ENCODE results near the gene NPIPA5. TPM values are rescaled to one million over a fixed set of nuclear protein-coding genes. Genes with fewer than 3 reads are reported as not detected.
"Not testable (repeated sequence)": the region's sequence is repeated elsewhere in the genome, so short reads cannot be mapped to it uniquely, and the experiment has no call there.

Gene NPIPA5
- total and polyA plus RNA-seq, 2 of the 13 experiments (the other 11 are each of a cell fraction or from before 2014, with no cell fraction given), result 9.7 to 21.5 TPM

DNA sequence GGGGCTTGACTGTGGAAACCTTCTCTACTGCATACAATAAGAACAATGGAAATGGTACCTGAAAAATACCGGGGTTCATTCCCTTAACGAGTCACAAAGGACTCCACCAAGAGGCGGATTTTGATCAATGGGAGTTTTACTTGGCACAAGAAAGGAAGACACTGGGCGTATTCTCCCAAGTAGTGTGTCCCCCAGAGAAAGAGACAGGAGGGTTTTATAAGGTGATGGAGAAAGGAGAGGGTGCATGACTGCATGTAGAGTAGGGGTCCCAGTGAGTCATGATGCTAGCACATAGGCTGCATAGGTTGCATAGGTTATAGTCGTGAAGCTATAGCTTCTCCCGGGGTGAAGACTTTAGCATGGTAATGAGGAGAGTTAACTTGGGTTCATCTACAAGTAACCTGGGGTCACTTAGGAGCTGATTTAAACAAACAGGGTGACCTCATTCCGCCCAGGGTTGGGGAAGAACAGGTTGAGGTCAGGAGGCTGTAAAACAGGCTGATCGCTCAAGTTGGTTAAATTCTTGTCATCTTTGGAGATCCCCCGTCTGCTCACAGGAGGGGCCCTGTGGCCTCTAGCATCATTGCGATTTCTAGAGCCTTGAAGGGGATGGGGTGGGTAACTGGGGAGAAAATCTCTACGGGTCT is 19.0 kb upstream of the NPIPA5 start (continued):
- peak; percentile 60; the same call in 1 of the 2 replicates for TF ChIP-seq ZNF543 (CRISPR knock-in tag; IDR thresholded peaks at IDR 0.05)
- TF ChIP-seq, protein P1, sequence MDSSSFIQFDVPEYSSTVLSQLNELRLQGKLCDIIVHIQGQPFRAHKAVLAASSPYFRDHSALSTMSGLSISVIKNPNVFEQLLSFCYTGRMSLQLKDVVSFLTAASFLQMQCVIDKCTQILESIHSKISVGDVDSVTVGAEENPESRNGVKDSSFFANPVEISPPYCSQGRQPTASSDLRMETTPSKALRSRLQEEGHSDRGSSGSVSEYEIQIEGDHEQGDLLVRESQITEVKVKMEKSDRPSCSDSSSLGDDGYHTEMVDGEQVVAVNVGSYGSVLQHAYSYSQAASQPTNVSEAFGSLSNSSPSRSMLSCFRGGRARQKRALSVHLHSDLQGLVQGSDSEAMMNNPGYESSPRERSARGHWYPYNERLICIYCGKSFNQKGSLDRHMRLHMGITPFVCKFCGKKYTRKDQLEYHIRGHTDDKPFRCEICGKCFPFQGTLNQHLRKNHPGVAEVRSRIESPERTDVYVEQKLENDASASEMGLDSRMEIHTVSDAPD (CRISPR knock-in tag; IDR thresholded peaks at IDR 0.05), result 0 out of 2 replicates have a peak, but pooled peaks have one; percentile 20
- no peak for TF ChIP-seq ZNF740 (CRISPR knock-in tag; IDR thresholded peaks at IDR 0.05)
- no peak for TF ChIP-seq TAF1 (CRISPR knock-in tag; IDR thresholded peaks at IDR 0.05)
- 0 out of 2 replicates have a peak, but pooled peaks have one; percentile 35 for TF ChIP-seq KLF12 (CRISPR knock-in tag; IDR thresholded peaks at IDR 0.05; ENCODE audit: borderline replicate concordance)
- no peak for TF ChIP-seq BRD4 (CRISPR knock-in tag; IDR thresholded peaks at IDR 0.05)
- TF ChIP-seq ZSCAN25 (CRISPR knock-in tag; IDR thresholded peaks at IDR 0.05), result no peak
- no peak for TF ChIP-seq ZNF205 (CRISPR knock-in tag; IDR thresholded peaks at IDR 0.05)
- TF ChIP-seq TGIF2 (CRISPR knock-in tag; IDR thresholded peaks at IDR 0.05), result no peak
- TF ChIP-seq ZNF674 (CRISPR knock-in tag; IDR thresholded peaks at IDR 0.05; ENCODE audit: low read depth), result no peak
- no peak for TF ChIP-seq ZNF549 (CRISPR knock-in tag; IDR thresholded peaks at IDR 0.05)

DNA sequence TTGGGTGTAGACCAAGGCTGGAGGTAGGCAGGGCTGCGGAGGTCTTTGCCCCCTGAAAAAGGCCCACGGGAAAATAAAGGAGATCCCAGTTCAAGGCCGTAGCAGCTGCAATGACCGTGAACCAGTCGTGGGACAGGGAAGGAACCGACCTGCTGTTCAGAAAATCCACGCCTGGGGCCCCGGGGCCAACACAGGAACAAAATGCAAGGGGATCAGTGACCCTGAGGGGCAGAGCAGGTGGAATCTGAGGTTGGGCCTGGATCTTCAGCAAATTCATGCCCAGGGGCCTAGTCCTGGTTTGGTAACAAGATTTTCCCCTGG is 18.4 kb upstream of the NPIPA5 start:
- CTCF ChIA-PET (ENCODE audit: low intra/inter-chr PET ratio, low total read pairs); in situ Hi-C loops (cut with HindIII; ENCODE audit: extremely low pct_ligation_motif_present, low pct_unique_long_range_greater_than_20kb); intact Hi-C loops (cut with micrococcal nuclease; ENCODE audit: unreplicated experiment); FAIRE-seq; H3K36me3 ChIP-seq (replicated peaks in 1 of 2; ENCODE audit: control insufficient read depth in 1 of 2, insufficient read depth in 2 of 2, low read length in 2 of 2); DNase-seq (ENCODE audit: low spot score); H4K20me1 ChIP-seq (ENCODE audit: insufficient read depth, low read length); H2AFZ ChIP-seq (ENCODE audit: low read length); H3K9me3 ChIP-seq (ENCODE audit: low read length); H3K27me3 ChIP-seq (ENCODE audit: control insufficient read depth in 1 of 2, insufficient read depth in 2 of 2, low read length in 2 of 2); BruUV-seq (replicated peaks): not testable (repeated sequence)
- peak overlapping the region; percentile 84 for H3K9ac ChIP-seq (ENCODE audit: insufficient read depth, low read depth, low read length)
- peak overlapping the region; percentile 71 for H3K4me2 ChIP-seq (ENCODE audit: low read depth, low read length)
- peak overlapping the region; percentile 71 for H3K27ac ChIP-seq (ENCODE audit: extremely low read length, insufficient read depth, low read length)
- peaks cover 46% of the 10 kb centered on the region for H3K4me1 ChIP-seq (ENCODE audit: insufficient read depth, low read length)
- ATAC-seq, result peak; percentile 19
- WGBS (ENCODE audit: low lambda C conversion rate), result 0% methylated on average over 8 of the region's 8 CpGs
- H3K4me3 ChIP-seq (replicated peaks in 1 of 3; ENCODE audit: insufficient read depth in 1 of 3, low read depth in 2 of 3, low read length in 3 of 3), result peak overlapping the region; percentile 66 to 94 (median 84)
- peaks cover 34% of the 10 kb centered on the region for H3K79me2 ChIP-seq (ENCODE audit: insufficient read depth, low read length)
- POLR2A ChIA-PET, result interaction anchor here (1.8 kb wide), 1 partner anchor 8 kb away, joined by 8 read pairs; no protein-coding TSS in a partner anchor
- TF ChIP-seq, protein P2, sequence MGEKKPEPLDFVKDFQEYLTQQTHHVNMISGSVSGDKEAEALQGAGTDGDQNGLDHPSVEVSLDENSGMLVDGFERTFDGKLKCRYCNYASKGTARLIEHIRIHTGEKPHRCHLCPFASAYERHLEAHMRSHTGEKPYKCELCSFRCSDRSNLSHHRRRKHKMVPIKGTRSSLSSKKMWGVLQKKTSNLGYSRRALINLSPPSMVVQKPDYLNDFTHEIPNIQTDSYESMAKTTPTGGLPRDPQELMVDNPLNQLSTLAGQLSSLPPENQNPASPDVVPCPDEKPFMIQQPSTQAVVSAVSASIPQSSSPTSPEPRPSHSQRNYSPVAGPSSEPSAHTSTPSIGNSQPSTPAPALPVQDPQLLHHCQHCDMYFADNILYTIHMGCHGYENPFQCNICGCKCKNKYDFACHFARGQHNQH (CRISPR knock-in tag; IDR thresholded peaks at IDR 0.05), result 0 out of 2 replicates have a peak, but pooled peaks have one; percentile 50
- TF ChIP-seq ZNF335 (CRISPR knock-in tag; IDR thresholded peaks at IDR 0.05) (0 out of 2 replicates have a peak, but pooled peaks have one; percentile 28), HIVEP1 (CRISPR knock-in tag; IDR thresholded peaks at IDR 0.05) (peak; percentile 10; the same call in 1 of the 2 replicates), SP5 (CRISPR knock-in tag; IDR thresholded peaks at IDR 0.05; ENCODE audit: borderline replicate concordance, low read depth) (peak; percentile 51; the same call in 1 of the 2 replicates), ETV5 (CRISPR knock-in tag; IDR thresholded peaks at IDR 0.05; ENCODE audit: borderline replicate concordance) (0 out of 2 replicates have a peak, but pooled peaks have one; percentile 12), ZNF816 (CRISPR knock-in tag; IDR thresholded peaks at IDR 0.05; ENCODE audit: borderline replicate concordance) (0 out of 2 replicates have a peak, but pooled peaks have one; percentile 28), ZNF33A (CRISPR knock-in tag; IDR thresholded peaks at IDR 0.05; ENCODE audit: borderline replicate concordance) (0 out of 2 replicates have a peak, but pooled peaks have one; percentile 37), ZNF292 (CRISPR knock-in tag; IDR thresholded peaks at IDR 0.05; ENCODE audit: borderline replicate concordance, low read depth) (peak; percentile 21; the same call in 1 of the 2 replicates)

All from HepG2 (cell line).